ENCODE results near the gene FBLL1.
"Not testable (repeated sequence)": the region's sequence is repeated elsewhere in the genome, so short reads cannot be mapped to it uniquely, and the experiment has no call there.

The FBLL1 gene

DNA sequence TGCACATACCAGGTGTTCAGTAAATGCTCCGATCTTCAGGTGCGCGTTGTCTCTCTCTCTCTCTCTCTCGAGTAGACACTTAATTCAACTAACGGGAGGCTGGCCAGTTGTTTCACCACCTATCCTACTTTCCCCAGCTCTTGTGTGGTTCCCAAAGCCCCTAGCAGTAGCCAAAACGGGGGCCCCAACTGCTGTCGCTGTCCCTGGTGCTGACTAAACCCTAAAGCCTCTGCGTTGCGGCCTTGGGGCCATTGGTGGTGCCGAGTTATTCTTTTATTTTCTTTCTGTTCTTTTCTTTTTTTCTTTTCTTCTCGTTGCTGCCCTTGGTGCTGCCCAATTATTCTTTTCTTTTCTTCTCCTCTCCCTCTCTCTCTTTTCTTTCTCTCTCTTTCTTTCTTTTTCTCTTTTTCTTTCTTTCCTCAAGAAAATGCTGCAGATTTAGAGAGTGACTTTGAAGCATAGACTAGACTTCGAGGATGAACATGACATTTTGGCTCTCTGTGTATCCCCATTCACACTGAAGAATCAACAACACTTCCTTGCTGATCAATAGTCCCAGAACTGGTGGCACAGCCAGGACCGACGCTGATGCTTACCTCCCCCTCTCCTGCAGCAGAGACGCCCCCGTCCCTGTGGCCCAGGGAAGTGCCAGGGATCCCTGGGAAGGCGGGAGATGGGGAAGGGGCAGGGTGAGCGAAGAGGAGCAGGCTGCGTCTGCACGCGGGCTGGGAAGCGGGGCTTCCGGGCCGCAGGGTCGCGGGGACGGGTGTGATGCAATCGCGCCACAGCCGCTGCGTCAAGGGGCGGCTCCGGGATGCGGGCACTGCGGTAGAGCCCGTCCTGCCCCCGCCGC lies at the start of gene FBLL1:
Gene FBLL1, plus strand, starts transcription at position 785 of the 853 bp plus-strand sequence. CDS start 200 bp downstream, outside the sequence.
- DNase-seq, result peak; percentile 70

GRCh38 chr5:168480601-168481000 lies 48.5 kb upstream of the FBLL1 start:
- DNase-seq, result no peak

DNA sequence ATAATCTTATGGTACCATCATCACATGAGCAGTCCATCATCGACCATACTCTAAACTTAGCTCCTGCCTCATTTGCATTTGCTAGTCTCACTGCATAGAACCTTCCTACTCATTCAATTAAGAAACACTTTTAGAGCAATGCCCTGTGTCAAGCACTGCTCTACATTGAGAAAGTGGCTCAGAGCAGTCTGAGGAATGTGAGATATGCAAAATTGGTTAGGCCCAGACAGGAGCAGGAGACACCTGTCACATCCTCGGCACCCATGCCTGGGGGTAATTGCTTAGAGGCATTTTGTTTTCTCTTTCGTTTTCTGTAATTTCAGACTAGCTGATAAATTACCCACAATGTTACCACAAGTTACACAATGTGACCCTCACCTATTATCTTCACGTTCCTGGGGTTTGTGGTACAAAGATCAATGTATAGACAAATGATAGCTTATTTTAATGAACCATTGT lies 47.7 kb upstream of the FBLL1 start:
- DNase-seq, result no peak

- DNase-seq, result no peak
Observed at GRCh38 chr5:168482361-168482760, 46.7 kb upstream of the FBLL1 start.

DNA sequence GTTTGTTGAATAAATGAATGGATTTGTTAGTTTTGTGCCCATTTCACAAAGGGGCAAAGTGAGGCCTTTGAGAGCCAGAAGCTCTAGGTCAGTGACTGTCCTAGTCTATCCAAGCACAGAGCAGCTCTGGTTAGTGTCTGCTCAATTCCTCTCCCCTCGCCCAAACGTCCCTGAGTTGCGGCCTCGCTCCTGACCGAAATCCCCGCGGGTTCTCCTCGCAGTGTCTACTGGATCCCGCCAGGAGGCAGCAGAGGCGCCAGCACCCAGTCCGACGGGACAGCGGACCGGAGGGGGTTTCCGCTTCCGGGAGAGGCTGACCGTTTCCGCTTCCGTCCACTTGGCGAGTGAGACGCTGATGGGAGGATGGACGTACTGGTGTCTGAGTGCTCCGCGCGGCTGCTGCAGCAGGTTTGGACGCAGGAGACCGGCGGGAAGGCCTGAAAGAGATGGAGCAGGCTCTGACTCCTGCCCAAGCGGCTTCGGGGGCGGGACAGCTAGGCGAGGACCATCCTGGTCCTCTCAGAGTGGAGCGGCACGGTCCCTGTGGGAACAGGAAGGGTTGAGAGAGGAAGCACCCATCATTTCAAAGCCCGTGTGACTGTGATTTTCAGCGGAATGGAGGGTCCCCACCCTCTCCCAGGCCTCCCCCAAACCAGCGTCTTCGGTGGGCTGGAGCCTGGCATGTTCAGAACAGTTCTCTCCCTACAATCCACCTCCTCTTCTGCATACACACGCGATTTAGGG lies 42.8 kb upstream of the FBLL1 start, which contains the start of gene RARS1:
Gene RARS1, plus strand, starts transcription at position 336 of the 744 bp plus-strand sequence. Its CDS starts 28 bp downstream, at position 364.
- peak; percentile 96 for DNase-seq

DNA sequence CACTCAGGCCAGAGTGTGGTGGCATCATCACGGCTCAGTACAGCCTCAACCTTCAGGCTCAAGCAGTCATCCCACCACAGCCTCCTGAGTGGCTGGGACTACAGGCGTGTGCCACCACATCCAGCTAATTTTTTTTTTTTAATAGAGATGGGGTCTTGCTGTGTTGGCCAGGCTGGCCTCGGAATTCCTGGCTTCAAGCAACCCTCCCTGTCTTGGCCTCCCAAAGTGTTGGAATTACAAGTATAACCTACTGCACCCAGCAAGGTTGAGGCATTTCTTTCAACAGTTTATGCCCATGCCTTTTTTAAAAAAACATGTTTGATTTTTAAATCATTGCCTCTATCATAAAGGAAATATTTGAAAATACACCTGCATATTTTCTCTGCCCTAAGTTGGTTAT lies 40.0 kb upstream of the FBLL1 start:
- no peak for DNase-seq

DNA sequence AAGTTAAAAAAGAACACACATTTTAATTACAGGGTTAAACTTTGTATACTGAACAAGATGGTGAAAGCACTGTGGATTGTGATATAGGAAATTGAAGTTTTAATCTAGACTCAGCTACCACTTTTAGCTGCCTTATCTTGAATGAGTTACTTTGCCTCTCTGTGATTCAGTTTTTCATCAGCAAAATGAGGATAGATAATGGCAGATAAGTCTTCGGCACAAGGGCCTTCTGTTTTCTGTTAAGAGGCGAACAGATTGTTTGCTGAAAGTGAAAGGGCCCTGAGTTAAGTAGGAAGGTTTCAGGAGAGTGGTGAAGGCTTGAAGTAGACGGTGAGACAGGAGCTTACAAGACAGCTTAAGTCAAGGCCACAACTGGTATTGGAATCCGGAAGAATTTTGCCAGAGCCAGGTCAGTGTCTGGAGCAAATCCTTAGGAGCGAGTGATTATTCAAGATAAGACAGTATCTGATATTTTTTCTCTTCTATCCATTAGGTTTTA lies 35.0 kb upstream of the FBLL1 start:
- DNase-seq, result no peak

GRCh38 chr5:168502563-168503237 lies 26.4 kb upstream of the FBLL1 start:
- DNase-seq, result no peak

DNA sequence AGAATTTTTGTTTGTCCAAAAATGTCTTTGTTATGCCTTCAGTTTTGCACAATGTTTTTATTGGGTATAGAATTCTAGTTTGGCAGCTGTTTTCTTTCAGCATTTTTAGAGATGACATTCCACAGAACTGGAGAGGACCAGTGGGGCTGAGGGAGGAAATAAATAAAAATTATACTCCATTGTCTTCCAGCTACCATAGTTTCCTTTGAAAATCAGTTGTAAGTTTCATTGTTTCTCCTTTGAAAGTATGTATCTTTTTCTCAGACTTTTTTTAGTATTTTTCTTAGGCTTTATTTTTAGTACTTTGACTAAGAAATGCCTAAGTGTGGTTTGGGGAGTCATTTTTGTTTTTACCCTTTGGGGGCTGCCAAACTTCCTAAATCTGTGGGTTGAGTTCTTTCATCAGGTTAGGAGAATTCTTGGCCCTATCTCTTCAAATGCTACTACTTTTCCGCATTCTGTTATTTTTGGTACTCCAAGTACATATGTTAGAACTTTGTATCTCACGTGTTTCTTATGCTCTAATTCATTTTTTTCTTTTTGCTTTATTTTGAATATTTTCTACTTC lies 15.2 kb upstream of the FBLL1 start:
- no peak for DNase-seq

DNA sequence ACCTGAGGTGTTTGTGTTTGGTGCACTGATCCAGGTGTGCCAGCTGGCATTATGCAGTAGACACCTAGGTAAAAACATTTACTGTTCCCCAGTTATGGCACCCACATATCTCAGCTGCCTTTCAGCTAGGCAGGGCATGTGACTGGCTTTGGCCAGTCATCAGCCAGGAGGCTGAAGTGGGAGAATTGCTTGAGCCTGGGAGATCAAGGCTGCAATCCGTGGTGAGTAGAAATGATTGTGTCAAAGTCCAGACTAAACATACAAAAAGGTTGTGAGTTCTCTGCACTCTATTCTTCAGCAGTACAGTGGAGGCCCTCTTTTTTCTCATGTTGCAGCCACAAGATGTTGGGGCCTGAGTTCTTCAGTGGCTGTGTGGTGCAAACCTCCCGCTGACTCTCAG lies 3.2 kb upstream of the FBLL1 start:
- DNase-seq, result no peak

- DNase-seq, result no peak
Observed at GRCh38 chr5:168527756-168528295, 1.3 kb upstream of the FBLL1 start.

DNA sequence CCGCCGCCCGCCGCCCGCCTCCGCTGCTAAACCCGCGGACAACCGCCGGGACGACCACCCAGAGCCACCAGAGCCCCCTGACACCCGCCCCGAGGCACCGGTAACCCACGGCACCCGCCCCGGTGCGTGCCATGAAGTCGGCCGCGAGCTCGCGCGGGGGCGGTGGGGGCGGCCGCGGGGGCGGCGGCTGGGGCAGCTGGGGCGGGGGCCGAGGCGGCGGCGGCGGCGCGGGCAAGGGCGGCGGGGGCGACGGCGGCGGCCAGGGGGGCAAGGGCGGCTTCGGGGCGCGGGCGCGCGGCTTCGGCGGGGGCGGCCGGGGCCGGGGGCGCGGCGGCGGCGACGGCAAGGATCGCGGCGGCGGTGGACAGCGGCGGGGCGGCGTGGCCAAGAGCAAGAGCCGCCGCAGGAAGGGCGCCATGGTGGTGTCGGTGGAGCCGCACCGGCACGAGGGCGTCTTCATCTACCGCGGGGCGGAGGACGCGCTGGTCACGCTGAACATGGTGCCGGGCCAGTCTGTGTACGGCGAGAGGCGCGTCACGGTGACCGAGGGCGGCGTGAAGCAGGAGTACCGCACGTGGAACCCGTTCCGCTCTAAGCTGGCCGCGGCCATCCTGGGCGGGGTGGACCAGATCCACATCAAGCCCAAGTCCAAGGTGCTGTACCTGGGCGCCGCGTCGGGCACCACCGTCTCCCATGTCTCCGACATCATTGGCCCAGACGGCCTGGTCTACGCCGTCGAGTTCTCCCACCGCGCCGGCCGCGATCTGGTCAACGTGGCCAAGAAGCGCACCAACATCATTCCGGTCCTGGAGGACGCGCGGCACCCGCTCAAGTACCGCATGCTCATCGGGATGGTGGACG lies 499 bp downstream of the FBLL1 start:
- DNase-seq, result no peak

DNA sequence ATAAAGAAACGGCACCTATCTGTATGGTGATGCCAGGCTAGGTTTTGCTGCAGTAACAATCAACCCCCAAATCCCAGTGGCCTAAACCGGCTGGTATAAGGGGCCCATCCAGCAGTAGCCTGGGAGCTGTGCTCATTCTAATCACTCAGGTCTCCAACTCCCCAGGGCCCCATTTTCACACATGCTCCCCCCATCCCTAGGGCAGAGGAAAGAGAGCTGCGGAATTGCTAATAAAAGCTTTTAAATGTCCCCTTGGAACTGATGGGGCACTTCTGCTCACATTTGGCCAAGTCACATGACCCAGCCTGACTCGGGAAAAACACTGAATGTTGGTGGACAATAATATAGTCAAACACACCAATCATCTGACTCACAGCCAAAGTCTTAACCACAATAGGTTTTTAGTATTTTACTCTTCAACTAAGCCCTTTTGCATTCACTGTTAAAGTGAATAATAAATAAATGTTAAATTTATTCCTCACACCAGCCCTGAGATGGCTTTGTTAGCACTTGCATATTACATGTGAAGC lies 1.6 kb downstream of the FBLL1 start:
- DNase-seq, result no peak

DNA sequence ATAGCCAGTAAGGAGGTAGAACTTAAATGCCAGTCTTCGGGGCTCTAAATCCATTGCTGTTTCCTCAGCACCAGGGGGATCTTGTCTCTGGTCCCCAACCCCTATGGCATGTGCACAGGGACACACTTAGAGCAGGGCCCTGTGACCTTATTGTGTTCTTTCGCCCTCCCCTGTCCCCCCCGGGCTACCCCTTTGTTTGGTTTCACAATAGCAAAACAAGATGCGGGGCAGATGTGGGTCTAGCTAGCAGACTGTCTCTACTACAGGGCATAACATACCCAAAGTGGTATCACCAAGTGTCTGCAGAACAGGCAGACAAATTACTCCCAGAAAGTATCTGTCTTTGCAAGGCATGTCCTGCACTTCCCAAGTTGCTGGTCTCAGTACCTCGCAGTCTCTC lies 2.1 kb downstream of the FBLL1 start:
- DNase-seq, result no peak

DNA sequence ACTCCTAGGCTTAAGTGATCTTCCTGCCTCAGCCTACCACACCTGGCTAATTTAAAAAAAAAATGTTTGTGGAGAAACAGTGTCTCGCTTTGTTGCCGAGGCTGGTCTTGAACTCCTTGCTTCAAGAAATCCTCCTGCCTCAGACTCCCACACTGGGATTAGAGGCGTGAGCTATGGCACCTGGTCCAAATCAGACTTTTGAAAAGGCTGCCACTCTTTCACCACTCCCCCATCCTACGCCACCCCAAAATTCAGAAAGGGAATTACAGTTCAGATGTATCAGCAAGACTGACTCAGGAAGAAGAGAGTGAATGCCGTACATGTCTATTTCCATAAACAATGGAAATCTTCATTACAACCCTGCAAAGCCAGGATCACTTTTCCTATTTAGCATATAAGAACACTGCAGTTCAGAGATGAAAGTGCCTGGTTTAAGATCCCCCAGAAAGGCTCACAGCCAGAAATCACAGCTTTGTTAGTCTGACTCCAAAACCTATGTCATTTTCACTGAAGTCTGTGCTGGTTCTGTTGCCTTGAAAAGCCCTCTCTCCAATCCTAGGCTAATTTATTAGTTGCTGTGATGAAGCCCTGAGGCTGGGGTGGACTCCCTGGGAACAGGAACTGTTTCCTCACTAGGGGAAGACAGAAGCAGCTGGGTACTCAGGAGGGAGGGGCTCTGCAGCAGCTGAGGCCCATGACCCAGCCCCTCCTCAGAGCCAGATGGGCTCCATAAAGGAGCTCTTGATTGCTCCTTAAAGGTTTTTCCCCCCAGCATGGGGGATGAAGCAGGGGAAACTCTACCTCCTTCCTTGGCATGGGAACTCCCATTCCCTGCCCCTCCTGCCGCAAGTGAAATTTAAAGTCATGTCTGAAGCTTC lies 3.1 kb downstream of the FBLL1 start:
- no peak for DNase-seq

- DNase-seq, result not testable (repeated sequence)
Observed at GRCh38 chr5:168534351-168534750, 5.2 kb downstream of the FBLL1 start.

DNA sequence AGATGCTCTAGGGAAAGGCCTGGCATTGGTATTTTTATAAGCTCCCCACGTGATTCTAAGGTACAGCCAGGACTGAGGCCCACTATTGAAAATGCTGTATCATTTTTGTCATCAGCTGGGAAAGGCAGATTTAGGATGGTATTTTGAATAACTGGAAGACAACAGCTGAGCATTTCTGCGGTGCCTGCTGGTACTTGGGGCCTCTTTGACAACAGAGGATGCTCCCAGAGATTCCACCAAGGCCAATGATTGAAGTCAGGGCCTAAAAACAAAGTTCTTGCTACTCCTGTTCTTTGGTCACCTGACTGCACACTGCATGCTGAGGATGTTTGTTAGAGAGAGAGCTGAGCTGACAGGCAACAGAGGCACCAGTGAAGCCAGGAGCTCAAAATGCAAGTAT lies 8.1 kb downstream of the FBLL1 start:
- no peak for DNase-seq

DNA sequence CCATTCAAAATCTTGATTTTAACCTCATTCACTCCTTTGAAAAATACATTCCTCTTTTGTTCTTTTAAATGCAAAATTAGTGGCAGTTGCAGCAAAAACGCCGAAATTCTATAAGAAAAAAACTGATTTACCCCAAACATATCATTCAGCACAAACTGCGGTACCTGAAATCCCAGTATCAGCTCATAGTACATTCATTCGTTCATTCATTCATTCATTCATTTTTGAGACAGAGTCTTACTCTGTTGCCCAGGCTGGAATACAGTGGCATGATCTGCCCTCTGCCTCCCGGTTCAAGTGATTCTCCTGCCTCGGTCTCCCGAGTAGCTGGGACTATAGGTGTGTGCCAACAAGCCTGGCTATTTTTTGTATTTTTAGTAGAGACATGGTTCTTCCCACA lies 20.4 kb downstream of the FBLL1 start:
- no peak for DNase-seq

- no peak for DNase-seq
Observed at GRCh38 chr5:168550656-168551055, 21.6 kb downstream of the FBLL1 start.

- no peak for DNase-seq
Observed at GRCh38 chr5:168552146-168552545, 23.0 kb downstream of the FBLL1 start.
